Measurements from ENCODE around the gene PTBP3.
"Not testable (repeated sequence)": the region's sequence is repeated elsewhere in the genome, so short reads cannot be mapped to it uniquely, and the experiment has no call there.

PTBP3 gene

GRCh38 chr9:112367465-112367864 is 34.0 kb upstream of the PTBP3 start:
- CTCF ChIA-PET: interaction anchor here (0.7 kb wide), 2 partner anchors 240 to 426 kb away, joined by 3 read pairs; no protein-coding TSS in a partner anchor
- POLR2A ChIA-PET: interaction anchor here (1.5 kb wide), 1 partner anchor 12 kb away, joined by 10 read pairs; the partner anchor contains the start of gene HSDL2
- DNase-seq (ENCODE audit: extremely low spot score): no peak
- TF ChIP-seq LEF1 (IDR thresholded peaks at IDR 0.05; ENCODE audit: borderline replicate concordance): no peak
- TF ChIP-seq BHLHE40 (IDR thresholded peaks at IDR 0.05; ENCODE audit: borderline replicate concordance): no peak
- TF ChIP-seq CTBP1 (IDR thresholded peaks at IDR 0.05; ENCODE audit: borderline replicate concordance): no peak
- no peak for TF ChIP-seq TARDBP (IDR thresholded peaks at IDR 0.05)
- no peak for TF ChIP-seq HDGF (IDR thresholded peaks at IDR 0.05; ENCODE audit: borderline replicate concordance)
- TF ChIP-seq FOXK2 (IDR thresholded peaks at IDR 0.05): no peak
- no peak for TF ChIP-seq FOXM1 (IDR thresholded peaks at IDR 0.05; ENCODE audit: borderline replicate concordance)
- TF ChIP-seq ARNT (IDR thresholded peaks at IDR 0.05): no peak
- no peak for TF ChIP-seq L3MBTL2 (conservative IDR thresholded peaks at IDR 0.05)
- no peak for TF ChIP-seq FOXA1 (IDR thresholded peaks at IDR 0.05)
- no peak for TF ChIP-seq PKNOX1 (IDR thresholded peaks at IDR 0.05)
- TF ChIP-seq NFRKB (IDR thresholded peaks at IDR 0.05): no peak
- TF ChIP-seq SUZ12 (IDR thresholded peaks at IDR 0.05): no peak
- TF ChIP-seq SP1 (IDR thresholded peaks at IDR 0.05): no peak
- TF ChIP-seq ZNF384 (IDR thresholded peaks at IDR 0.05): no peak
- TF ChIP-seq ELF4 (IDR thresholded peaks at IDR 0.05): no peak

- POLR2A ChIA-PET: interaction anchor here (1.5 kb wide), 1 partner anchor 13 kb away, joined by 10 read pairs; the partner anchor contains the start of gene HSDL2
- no peak for DNase-seq (ENCODE audit: extremely low spot score)
- TF ChIP-seq TARDBP (IDR thresholded peaks at IDR 0.05) (no peak), HDGF (IDR thresholded peaks at IDR 0.05; ENCODE audit: borderline replicate concordance) (no peak), FOXK2 (IDR thresholded peaks at IDR 0.05) (no peak), SP1 (IDR thresholded peaks at IDR 0.05) (no peak), FOXM1 (IDR thresholded peaks at IDR 0.05; ENCODE audit: borderline replicate concordance) (no peak), ARNT (IDR thresholded peaks at IDR 0.05) (no peak), FOXA1 (IDR thresholded peaks at IDR 0.05) (no peak), L3MBTL2 (conservative IDR thresholded peaks at IDR 0.05) (no peak), PKNOX1 (IDR thresholded peaks at IDR 0.05) (no peak), LEF1 (IDR thresholded peaks at IDR 0.05; ENCODE audit: borderline replicate concordance) (no peak), ELF4 (IDR thresholded peaks at IDR 0.05) (no peak), SUZ12 (IDR thresholded peaks at IDR 0.05) (no peak)
- CTCF ChIA-PET: interaction anchor here (0.6 to 0.9 kb wide), 4 partner anchors 241 to 427 kb away, joined by 3 to 5 read pairs (median 3); no protein-coding TSS in a partner anchor
Observed at GRCh38 chr9:112366591-112366990, 33.2 kb upstream of the PTBP3 start.

GRCh38 chr9:112365257-112365656 is 31.8 kb upstream of the PTBP3 start:
- DNase-seq (ENCODE audit: extremely low spot score); CTCF ChIA-PET; POLR2A ChIA-PET: not testable (repeated sequence)

GRCh38 chr9:112364761-112365160 is 31.3 kb upstream of the PTBP3 start:
- ChIA-PET CTCF (no interaction called here), POLR2A (interaction anchor here (0.6 kb wide), 1 partner anchor 13 kb away, joined by 3 read pairs; no protein-coding TSS in a partner anchor)
- DNase-seq (ENCODE audit: extremely low spot score): no peak
- TF ChIP-seq NFRKB (IDR thresholded peaks at IDR 0.05): no peak
- TF ChIP-seq TARDBP (IDR thresholded peaks at IDR 0.05): no peak
- no peak for TF ChIP-seq FOXK2 (IDR thresholded peaks at IDR 0.05)
- no peak for TF ChIP-seq L3MBTL2 (conservative IDR thresholded peaks at IDR 0.05)
- no peak for TF ChIP-seq SP1 (IDR thresholded peaks at IDR 0.05)
- TF ChIP-seq PKNOX1 (IDR thresholded peaks at IDR 0.05): no peak
- no peak for TF ChIP-seq LEF1 (IDR thresholded peaks at IDR 0.05; ENCODE audit: borderline replicate concordance)
- no peak for TF ChIP-seq ARNT (IDR thresholded peaks at IDR 0.05)
- no peak for TF ChIP-seq SUZ12 (IDR thresholded peaks at IDR 0.05)
- TF ChIP-seq FOXM1 (IDR thresholded peaks at IDR 0.05; ENCODE audit: borderline replicate concordance): no peak
- no peak for TF ChIP-seq ZNF384 (IDR thresholded peaks at IDR 0.05)
- no peak for TF ChIP-seq CTBP1 (IDR thresholded peaks at IDR 0.05; ENCODE audit: borderline replicate concordance)
- TF ChIP-seq ELF4 (IDR thresholded peaks at IDR 0.05): no peak
- TF ChIP-seq BHLHE40 (IDR thresholded peaks at IDR 0.05; ENCODE audit: borderline replicate concordance): no peak
- no peak for TF ChIP-seq HDGF (IDR thresholded peaks at IDR 0.05; ENCODE audit: borderline replicate concordance)
- no peak for TF ChIP-seq FOXA1 (IDR thresholded peaks at IDR 0.05)

GRCh38 chr9:112361601-112362000 is 28.2 kb upstream of the PTBP3 start:
- no peak for TF ChIP-seq ZNF384 (IDR thresholded peaks at IDR 0.05)
- TF ChIP-seq PKNOX1 (IDR thresholded peaks at IDR 0.05): no peak
- TF ChIP-seq SUZ12 (IDR thresholded peaks at IDR 0.05): no peak
- no peak for TF ChIP-seq ELF4 (IDR thresholded peaks at IDR 0.05)
- no peak for TF ChIP-seq L3MBTL2 (conservative IDR thresholded peaks at IDR 0.05)
- no peak for TF ChIP-seq FOXK2 (IDR thresholded peaks at IDR 0.05)
- no peak for TF ChIP-seq BHLHE40 (IDR thresholded peaks at IDR 0.05; ENCODE audit: borderline replicate concordance)
- TF ChIP-seq HDGF (IDR thresholded peaks at IDR 0.05; ENCODE audit: borderline replicate concordance): no peak
- POLR2A ChIA-PET: no interaction called here
- DNase-seq (ENCODE audit: extremely low spot score): peak; percentile 18
- CTCF ChIA-PET: interaction anchor here (0.6 to 2.4 kb wide), 3 partner anchors 50 to 271 kb away, joined by 4 to 10 read pairs (median 8); no protein-coding TSS in a partner anchor

Measured in HEK293T (cell line).